Ishikawa (cell line): Measurements from ENCODE around the gene UBE2QL1.

ENCODE experiments used
- CEBPB ChIP-seq: IDR thresholded peaks from 2 replicates; pipeline ENCODE4 v1.6.1; 2012
- CREB1 ChIP-seq: IDR thresholded peaks from 2 replicates; pipeline ENCODE4 v1.6.1; 2012; ENCODE audit warnings: low read depth
- EGR1 ChIP-seq: IDR thresholded peaks from 2 replicates; pipeline ENCODE4 v1.6.1; 2012
- EP300 ChIP-seq: IDR thresholded peaks from 2 replicates; pipeline ENCODE4 v1.6.1; 2012; ENCODE audit warnings: borderline replicate concordance
- FOXM1 ChIP-seq: IDR thresholded peaks from 2 replicates; pipeline ENCODE4 v1.6.1; 2012; ENCODE audit warnings: low read depth, borderline replicate concordance
- NFIC ChIP-seq: IDR thresholded peaks from 2 replicates; pipeline ENCODE4 v1.6.1; 2012
- RAD21 ChIP-seq: IDR thresholded peaks from 2 replicates; pipeline ENCODE4 v1.6.1; 2012; ENCODE audit warnings: low read depth
- TAF1 ChIP-seq: IDR thresholded peaks from 2 replicates; pipeline ENCODE4 v1.6.1; 2012; ENCODE audit warnings: low read depth, mild to moderate bottlenecking
- TCF12 ChIP-seq: IDR thresholded peaks from 2 replicates; pipeline ENCODE4 v1.6.1; 2012; ENCODE audit warnings: low read depth
- TEAD4 ChIP-seq: IDR thresholded peaks from 2 replicates; pipeline ENCODE4 v1.6.1; 2012
- USF1 ChIP-seq: IDR thresholded peaks from 2 replicates; pipeline ENCODE4 v1.6.1; 2012
- YY1 ChIP-seq: IDR thresholded peaks from 2 replicates; pipeline ENCODE4 v1.6.1; 2012; ENCODE audit warnings: low read depth
- ZBTB7A ChIP-seq: IDR thresholded peaks from 2 replicates; pipeline ENCODE4 v1.6.1; 2012; ENCODE audit warnings: low read depth
- TF ChIP-seq, protein P1 (sequence below): IDR thresholded peaks from 2 replicates; pipeline ENCODE4 v1.6.1; 2012; ENCODE audit warnings: low read depth, mild to moderate bottlenecking
- TF ChIP-seq, protein P2 (sequence below): IDR thresholded peaks from 2 replicates; pipeline ENCODE4 v1.6.1; 2012

UBE2QL1 gene

GRCh38 chr5:6435356-6435755 lies 13.3 kb upstream of the UBE2QL1 start:
- TF ChIP-seq RAD21 (peak; percentile 33; the same call in 1 of the 2 replicates), CREB1 (no peak)

GRCh38 chr5:6436715-6437331 lies 11.8 kb upstream of the UBE2QL1 start:
- TF ChIP-seq TEAD4: no peak
- no peak for TF ChIP-seq USF1
- TF ChIP-seq, protein P1, sequence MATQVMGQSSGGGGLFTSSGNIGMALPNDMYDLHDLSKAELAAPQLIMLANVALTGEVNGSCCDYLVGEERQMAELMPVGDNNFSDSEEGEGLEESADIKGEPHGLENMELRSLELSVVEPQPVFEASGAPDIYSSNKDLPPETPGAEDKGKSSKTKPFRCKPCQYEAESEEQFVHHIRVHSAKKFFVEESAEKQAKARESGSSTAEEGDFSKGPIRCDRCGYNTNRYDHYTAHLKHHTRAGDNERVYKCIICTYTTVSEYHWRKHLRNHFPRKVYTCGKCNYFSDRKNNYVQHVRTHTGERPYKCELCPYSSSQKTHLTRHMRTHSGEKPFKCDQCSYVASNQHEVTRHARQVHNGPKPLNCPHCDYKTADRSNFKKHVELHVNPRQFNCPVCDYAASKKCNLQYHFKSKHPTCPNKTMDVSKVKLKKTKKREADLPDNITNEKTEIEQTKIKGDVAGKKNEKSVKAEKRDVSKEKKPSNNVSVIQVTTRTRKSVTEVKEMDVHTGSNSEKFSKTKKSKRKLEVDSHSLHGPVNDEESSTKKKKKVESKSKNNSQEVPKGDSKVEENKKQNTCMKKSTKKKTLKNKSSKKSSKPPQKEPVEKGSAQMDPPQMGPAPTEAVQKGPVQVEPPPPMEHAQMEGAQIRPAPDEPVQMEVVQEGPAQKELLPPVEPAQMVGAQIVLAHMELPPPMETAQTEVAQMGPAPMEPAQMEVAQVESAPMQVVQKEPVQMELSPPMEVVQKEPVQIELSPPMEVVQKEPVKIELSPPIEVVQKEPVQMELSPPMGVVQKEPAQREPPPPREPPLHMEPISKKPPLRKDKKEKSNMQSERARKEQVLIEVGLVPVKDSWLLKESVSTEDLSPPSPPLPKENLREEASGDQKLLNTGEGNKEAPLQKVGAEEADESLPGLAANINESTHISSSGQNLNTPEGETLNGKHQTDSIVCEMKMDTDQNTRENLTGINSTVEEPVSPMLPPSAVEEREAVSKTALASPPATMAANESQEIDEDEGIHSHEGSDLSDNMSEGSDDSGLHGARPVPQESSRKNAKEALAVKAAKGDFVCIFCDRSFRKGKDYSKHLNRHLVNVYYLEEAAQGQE: no peak
- TF ChIP-seq ZBTB7A: no peak
- TF ChIP-seq FOXM1: no peak
- TF ChIP-seq, protein P2, sequence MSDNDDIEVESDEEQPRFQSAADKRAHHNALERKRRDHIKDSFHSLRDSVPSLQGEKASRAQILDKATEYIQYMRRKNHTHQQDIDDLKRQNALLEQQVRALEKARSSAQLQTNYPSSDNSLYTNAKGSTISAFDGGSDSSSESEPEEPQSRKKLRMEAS: no peak
- TF ChIP-seq RAD21: no peak
- no peak for TF ChIP-seq YY1
- no peak for TF ChIP-seq EGR1
- TF ChIP-seq CEBPB: no peak

DNA sequence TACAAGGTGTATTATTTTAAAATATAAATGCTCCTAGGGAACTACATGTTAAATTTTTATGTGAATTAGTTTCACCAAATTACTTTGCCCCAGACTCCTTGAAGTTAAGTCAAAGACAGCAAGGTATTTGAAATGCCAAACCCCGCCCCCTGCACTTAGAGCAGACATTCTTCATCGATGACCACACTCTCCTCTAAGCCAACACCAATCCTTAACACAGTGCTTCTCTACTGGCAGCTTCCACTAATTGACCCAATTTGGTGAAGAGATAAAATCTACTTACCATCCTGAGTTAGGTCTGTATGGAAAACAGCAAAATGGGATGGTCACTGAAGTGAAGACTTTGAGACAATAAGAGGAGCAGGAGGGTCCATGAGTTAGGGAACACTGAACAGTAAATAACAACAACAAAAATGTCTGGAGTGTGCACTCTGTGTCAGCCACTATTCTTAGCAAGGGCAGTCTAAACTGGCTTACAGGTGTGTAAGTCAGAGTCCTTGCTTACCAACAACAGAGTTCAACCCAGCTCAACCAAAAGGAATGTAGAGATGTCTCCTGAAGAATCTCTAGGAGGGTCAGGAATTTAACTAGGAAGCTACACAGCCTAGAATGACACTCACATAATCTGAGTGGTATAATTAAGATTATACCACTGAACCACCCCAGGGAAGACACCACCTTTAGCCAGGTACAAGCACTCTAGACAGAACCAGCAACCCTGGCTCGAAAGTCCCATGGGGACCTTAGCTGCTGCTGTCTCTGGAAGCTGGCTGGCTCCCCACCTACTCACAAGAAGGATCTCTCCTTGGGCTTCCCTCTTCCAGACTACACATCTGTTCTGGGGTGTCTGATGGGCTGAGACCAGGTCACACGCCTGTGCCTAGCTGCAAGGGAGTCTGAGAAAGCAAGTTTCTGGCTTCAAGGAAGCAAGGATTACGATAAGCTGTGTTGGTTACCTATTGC lies 8.8 kb upstream of the UBE2QL1 start:
- TF ChIP-seq ZBTB7A: no peak
- TF ChIP-seq CEBPB: no peak
- TF ChIP-seq, protein P2: no peak
- TF ChIP-seq FOXM1: no peak
- TF ChIP-seq EGR1: no peak
- TF ChIP-seq NFIC: no peak
- TF ChIP-seq RAD21: no peak
- TF ChIP-seq USF1: no peak
- TF ChIP-seq, protein P1: no peak
- no peak for TF ChIP-seq TEAD4

GRCh38 chr5:6442333-6442732 lies 6.3 kb upstream of the UBE2QL1 start:
- TF ChIP-seq, protein P1: no peak
- TF ChIP-seq RAD21 (no peak), EGR1 (no peak)

GRCh38 chr5:6443326-6443725 lies 5.3 kb upstream of the UBE2QL1 start:
- TF ChIP-seq, protein P2: no peak
- no peak for TF ChIP-seq ZBTB7A
- no peak for TF ChIP-seq RAD21
- TF ChIP-seq, protein P1: no peak
- no peak for TF ChIP-seq CEBPB
- no peak for TF ChIP-seq TAF1
- no peak for TF ChIP-seq EP300
- TF ChIP-seq NFIC: no peak
- no peak for TF ChIP-seq FOXM1
- TF ChIP-seq CREB1: no peak
- no peak for TF ChIP-seq TEAD4
- no peak for TF ChIP-seq USF1
- no peak for TF ChIP-seq EGR1
- TF ChIP-seq YY1: no peak
- no peak for TF ChIP-seq TCF12
